GM12878 (cell line): Measurements from ENCODE around the gene TNFAIP3. TPM values are rescaled to one million over a fixed set of nuclear protein-coding genes. Genes with fewer than 3 reads are reported as not detected.
A peak's percentile ranks its signal among the peaks of the same experiment; 100 is the strongest.

Experiments
- CHD1 ChIP-seq: IDR thresholded peaks from 2 replicates; pipeline ENCODE4 v1.6.1; 2012; ENCODE audit warnings: low read depth, low read length, improper control_type of control experiment
- DPF2 ChIP-seq: fragments of 450-650 bp; IDR thresholded peaks from 2 replicates; pipeline ENCODE4 v1.6.1; 2017; ENCODE audit warnings: mild to moderate bottlenecking
- FOXK2 ChIP-seq: fragments of 450-650 bp; IDR thresholded peaks from 2 replicates; pipeline ENCODE4 v1.6.1; 2017; ENCODE audit warnings: mild to moderate bottlenecking, moderate library complexity
- GABPA ChIP-seq: IDR thresholded peaks from 2 replicates; pipeline ENCODE4 v1.6.1; 2014; ENCODE audit warnings: antibody characterized with exemption, low read depth, mild to moderate bottlenecking, inconsistent platforms
- IKZF2 ChIP-seq, 2 experiments: fragments of 450-650 bp; IDR thresholded peaks; 2 replicates each; pipeline ENCODE4 v1.6.1; 2017; ENCODE audit warnings: mild to moderate bottlenecking in 2 of 2, moderate library complexity in 2 of 2
- NFIC ChIP-seq: IDR thresholded peaks from 2 replicates; pipeline ENCODE4 v1.6.1; 2012; ENCODE audit warnings: low read depth, mild to moderate bottlenecking, inconsistent platforms, low read length, moderate library complexity
- NFYB ChIP-seq: IDR thresholded peaks from 2 replicates; pipeline ENCODE4 v1.6.1; 2011; ENCODE audit warnings: low read depth, mild to moderate bottlenecking, low read length, improper control_type of control experiment, moderate library complexity; ENCODE audit not compliant: insufficient read depth
- PAX8 ChIP-seq: fragments of 450-650 bp; IDR thresholded peaks from 2 replicates; pipeline ENCODE4 v1.6.1; 2017; ENCODE audit warnings: mild to moderate bottlenecking, moderate library complexity
- SMARCA5 ChIP-seq: fragments of 450-650 bp; IDR thresholded peaks from 2 replicates; pipeline ENCODE4 v1.6.1; 2017; ENCODE audit warnings: mild to moderate bottlenecking
- SP1 ChIP-seq: IDR thresholded peaks from one replicate; pipeline ENCODE4 v1.6.1; 2011; ENCODE audit warnings: low read depth, low read length
- SREBF2 ChIP-seq: IDR thresholded peaks from 2 replicates; pipeline ENCODE4 v1.6.1; 2012; ENCODE audit warnings: mild to moderate bottlenecking, low read length
- STAT3 ChIP-seq: IDR thresholded peaks from 2 replicates; pipeline ENCODE4 v1.6.1; 2011; ENCODE audit warnings: low read depth, low read length, improper control_type of control experiment
- SUZ12 ChIP-seq: fragments of 200-600 bp; sonication (generic); IDR thresholded peaks from one replicate; pipeline ENCODE4 v1.6.1; 2018; ENCODE audit warnings: antibody characterized with exemption, mild to moderate bottlenecking; ENCODE audit not compliant: unreplicated experiment
- TAF1 ChIP-seq: IDR thresholded peaks from 2 replicates; pipeline ENCODE4 v1.6.1; 2011; ENCODE audit warnings: mild to moderate bottlenecking, low read depth, low read length, borderline replicate concordance
- TCF3 ChIP-seq: IDR thresholded peaks from 2 replicates; pipeline ENCODE4 v1.6.1; 2012; ENCODE audit warnings: low read depth, mild to moderate bottlenecking, low read length, borderline replicate concordance; ENCODE audit not compliant: insufficient read depth
- YY1 ChIP-seq: IDR thresholded peaks from 2 replicates; pipeline ENCODE4 v1.6.1; 2011; ENCODE audit warnings: low read depth, mild to moderate bottlenecking, low read length
- polyA plus RNA-seq, 11 experiments: library from polyadenylated mRNA; depleted of rRNA in 4 of 11; unstranded in 6 of 11; stranded (reverse) in 5 of 11; fragments of >200 nt; fragmentation: Nextera tagmentation in 4 of 11; fragmentation: Illumina TruSeq in 1 of 11; extraction: Ambion mirVana in 4 of 11; extraction: Trizol in 1 of 11; gene quantifications; 1 replicate in 1 of 11; 2 replicates in 10 of 11; pipeline versions ENCODE4 v1.2.1 to v1.2.3, GENCODE V29; 2011 to 2016; ENCODE audit warnings: inconsistent platforms in 2 of 11, missing spikeins in 2 of 11, low read depth in 1 of 11
- total RNA-seq, 4 experiments: library from RNA; depleted of rRNA in 3 of 4; stranded (reverse); fragments of >200 nt in 3 of 4; fragmentation: Illumina TruSeq in 1 of 4; extraction: Trizol in 1 of 4; gene quantifications; 2 replicates each; pipeline versions ENCODE4 v1.2.1 to v1.2.3, GENCODE V29; 2013 to 2021
- TF ChIP-seq, protein P1 (sequence below): fragments of 150-350 bp; IDR thresholded peaks from 2 replicates; pipeline ENCODE4 v1.6.1; 2016; ENCODE audit warnings: low read depth, low read length
- TF ChIP-seq, protein P2 (sequence below): fragments of 450-650 bp; IDR thresholded peaks from 2 replicates; pipeline ENCODE4 v1.6.1; 2017; ENCODE audit warnings: antibody characterized with exemption, mild to moderate bottlenecking, moderate library complexity
- TF ChIP-seq, protein P3 (sequence below): IDR thresholded peaks from 2 replicates; pipeline ENCODE4 v1.6.1; 2012; ENCODE audit warnings: mild to moderate bottlenecking, low read depth, low read length
- TF ChIP-seq, protein P4 (sequence below): IDR thresholded peaks from 2 replicates; pipeline ENCODE4 v1.6.1; 2012; ENCODE audit warnings: low read depth, low read length, improper control_type of control experiment

Gene TNFAIP3
- total and polyA plus RNA-seq, 10 of the 15 experiments (the other 5 are each of a cell fraction or from before 2014, with no cell fraction given) = 18.0 to 350 (median 127) TPM

DNA sequence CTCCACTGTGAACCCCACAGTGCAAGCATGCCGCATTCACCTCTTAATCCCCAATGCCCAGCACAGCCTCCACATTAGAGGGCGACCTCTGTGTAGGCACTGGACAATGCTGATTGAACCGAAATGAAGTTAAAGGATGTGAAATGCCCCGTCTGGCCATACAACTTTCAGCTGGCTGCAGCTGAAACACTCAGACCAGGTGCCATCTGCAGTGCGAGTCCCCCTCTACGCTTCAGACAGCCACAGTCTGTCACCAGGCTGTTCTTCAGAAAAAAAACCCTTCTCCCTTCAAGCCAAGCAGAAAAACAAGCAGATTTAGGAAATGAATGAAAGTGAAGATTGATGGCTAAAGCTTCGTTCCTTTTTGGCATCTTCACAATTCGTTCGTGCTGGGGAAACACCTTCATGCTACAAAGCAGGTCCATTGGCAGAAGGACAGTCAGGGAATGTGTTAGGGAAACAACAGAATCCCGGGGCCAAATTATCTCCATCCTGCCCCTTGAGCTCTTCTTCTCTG is 44.7 kb downstream of the TNFAIP3 start (continued):
- TF ChIP-seq, protein P1, sequence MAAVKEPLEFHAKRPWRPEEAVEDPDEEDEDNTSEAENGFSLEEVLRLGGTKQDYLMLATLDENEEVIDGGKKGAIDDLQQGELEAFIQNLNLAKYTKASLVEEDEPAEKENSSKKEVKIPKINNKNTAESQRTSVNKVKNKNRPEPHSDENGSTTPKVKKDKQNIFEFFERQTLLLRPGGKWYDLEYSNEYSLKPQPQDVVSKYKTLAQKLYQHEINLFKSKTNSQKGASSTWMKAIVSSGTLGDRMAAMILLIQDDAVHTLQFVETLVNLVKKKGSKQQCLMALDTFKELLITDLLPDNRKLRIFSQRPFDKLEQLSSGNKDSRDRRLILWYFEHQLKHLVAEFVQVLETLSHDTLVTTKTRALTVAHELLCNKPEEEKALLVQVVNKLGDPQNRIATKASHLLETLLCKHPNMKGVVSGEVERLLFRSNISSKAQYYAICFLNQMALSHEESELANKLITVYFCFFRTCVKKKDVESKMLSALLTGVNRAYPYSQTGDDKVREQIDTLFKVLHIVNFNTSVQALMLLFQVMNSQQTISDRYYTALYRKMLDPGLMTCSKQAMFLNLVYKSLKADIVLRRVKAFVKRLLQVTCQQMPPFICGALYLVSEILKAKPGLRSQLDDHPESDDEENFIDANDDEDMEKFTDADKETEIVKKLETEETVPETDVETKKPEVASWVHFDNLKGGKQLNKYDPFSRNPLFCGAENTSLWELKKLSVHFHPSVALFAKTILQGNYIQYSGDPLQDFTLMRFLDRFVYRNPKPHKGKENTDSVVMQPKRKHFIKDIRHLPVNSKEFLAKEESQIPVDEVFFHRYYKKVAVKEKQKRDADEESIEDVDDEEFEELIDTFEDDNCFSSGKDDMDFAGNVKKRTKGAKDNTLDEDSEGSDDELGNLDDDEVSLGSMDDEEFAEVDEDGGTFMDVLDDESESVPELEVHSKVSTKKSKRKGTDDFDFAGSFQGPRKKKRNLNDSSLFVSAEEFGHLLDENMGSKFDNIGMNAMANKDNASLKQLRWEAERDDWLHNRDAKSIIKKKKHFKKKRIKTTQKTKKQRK = no peak
- TF ChIP-seq DPF2 (no peak), NFIC (peak; percentile 49; the same call in 1 of the 2 replicates), SP1 (no peak), TCF3 (no peak; the same call in 1 of the 2 replicates), SREBF2 (no peak), IKZF2 (IDR thresholded peaks at IDR 0.05) (peak; percentile 63 to 66), SMARCA5 (no peak), CHD1 (no peak), SUZ12 (no peak), PAX8 (no peak), FOXK2 (no peak), GABPA (no peak), YY1 (0 out of 2 replicates have a peak, but pooled peaks have one; percentile 47), TAF1 (no peak), STAT3 (no peak), NFYB (no peak)
- TF ChIP-seq, protein P2, sequence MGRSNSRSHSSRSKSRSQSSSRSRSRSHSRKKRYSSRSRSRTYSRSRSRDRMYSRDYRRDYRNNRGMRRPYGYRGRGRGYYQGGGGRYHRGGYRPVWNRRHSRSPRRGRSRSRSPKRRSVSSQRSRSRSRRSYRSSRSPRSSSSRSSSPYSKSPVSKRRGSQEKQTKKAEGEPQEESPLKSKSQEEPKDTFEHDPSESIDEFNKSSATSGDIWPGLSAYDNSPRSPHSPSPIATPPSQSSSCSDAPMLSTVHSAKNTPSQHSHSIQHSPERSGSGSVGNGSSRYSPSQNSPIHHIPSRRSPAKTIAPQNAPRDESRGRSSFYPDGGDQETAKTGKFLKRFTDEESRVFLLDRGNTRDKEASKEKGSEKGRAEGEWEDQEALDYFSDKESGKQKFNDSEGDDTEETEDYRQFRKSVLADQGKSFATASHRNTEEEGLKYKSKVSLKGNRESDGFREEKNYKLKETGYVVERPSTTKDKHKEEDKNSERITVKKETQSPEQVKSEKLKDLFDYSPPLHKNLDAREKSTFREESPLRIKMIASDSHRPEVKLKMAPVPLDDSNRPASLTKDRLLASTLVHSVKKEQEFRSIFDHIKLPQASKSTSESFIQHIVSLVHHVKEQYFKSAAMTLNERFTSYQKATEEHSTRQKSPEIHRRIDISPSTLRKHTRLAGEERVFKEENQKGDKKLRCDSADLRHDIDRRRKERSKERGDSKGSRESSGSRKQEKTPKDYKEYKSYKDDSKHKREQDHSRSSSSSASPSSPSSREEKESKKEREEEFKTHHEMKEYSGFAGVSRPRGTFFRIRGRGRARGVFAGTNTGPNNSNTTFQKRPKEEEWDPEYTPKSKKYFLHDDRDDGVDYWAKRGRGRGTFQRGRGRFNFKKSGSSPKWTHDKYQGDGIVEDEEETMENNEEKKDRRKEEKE = no peak
- TF ChIP-seq, protein P3, sequence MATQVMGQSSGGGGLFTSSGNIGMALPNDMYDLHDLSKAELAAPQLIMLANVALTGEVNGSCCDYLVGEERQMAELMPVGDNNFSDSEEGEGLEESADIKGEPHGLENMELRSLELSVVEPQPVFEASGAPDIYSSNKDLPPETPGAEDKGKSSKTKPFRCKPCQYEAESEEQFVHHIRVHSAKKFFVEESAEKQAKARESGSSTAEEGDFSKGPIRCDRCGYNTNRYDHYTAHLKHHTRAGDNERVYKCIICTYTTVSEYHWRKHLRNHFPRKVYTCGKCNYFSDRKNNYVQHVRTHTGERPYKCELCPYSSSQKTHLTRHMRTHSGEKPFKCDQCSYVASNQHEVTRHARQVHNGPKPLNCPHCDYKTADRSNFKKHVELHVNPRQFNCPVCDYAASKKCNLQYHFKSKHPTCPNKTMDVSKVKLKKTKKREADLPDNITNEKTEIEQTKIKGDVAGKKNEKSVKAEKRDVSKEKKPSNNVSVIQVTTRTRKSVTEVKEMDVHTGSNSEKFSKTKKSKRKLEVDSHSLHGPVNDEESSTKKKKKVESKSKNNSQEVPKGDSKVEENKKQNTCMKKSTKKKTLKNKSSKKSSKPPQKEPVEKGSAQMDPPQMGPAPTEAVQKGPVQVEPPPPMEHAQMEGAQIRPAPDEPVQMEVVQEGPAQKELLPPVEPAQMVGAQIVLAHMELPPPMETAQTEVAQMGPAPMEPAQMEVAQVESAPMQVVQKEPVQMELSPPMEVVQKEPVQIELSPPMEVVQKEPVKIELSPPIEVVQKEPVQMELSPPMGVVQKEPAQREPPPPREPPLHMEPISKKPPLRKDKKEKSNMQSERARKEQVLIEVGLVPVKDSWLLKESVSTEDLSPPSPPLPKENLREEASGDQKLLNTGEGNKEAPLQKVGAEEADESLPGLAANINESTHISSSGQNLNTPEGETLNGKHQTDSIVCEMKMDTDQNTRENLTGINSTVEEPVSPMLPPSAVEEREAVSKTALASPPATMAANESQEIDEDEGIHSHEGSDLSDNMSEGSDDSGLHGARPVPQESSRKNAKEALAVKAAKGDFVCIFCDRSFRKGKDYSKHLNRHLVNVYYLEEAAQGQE = no peak
- TF ChIP-seq, protein P4, sequence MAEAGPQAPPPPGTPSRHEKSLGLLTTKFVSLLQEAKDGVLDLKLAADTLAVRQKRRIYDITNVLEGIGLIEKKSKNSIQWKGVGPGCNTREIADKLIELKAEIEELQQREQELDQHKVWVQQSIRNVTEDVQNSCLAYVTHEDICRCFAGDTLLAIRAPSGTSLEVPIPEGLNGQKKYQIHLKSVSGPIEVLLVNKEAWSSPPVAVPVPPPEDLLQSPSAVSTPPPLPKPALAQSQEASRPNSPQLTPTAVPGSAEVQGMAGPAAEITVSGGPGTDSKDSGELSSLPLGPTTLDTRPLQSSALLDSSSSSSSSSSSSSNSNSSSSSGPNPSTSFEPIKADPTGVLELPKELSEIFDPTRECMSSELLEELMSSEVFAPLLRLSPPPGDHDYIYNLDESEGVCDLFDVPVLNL = no peak
